Endothelial cell of hepatic sinusoid (primary cell): ENCODE results near the gene OPALIN.

Experiments
- in situ Hi-C: cut with HindIII; loops from 2 replicates; pipeline ENCODE4 v1.10.0; 2017; ENCODE audit warnings: low sequenced_read_pairs

OPALIN gene

GRCh38 chr10:96358851-96359540, at the start of gene OPALIN:
Gene OPALIN, minus strand, starts transcription at chr10:96359002. Its CDS starts 106 bp downstream, at chr10:96358896.
- in situ Hi-C loops: no loop called here

- in situ Hi-C loops: no loop called here
These were observed 49.4 kb upstream of the OPALIN start for GRCh38 chr10:96408201-96408600.

GRCh38 chr10:96407560-96408069, 48.8 kb upstream of the OPALIN start:
- in situ Hi-C loops: no loop called here

- in situ Hi-C loops: no loop called here
These were observed 47.3 kb upstream of the OPALIN start for GRCh38 chr10:96406091-96406490.

- in situ Hi-C loops: no loop called here
These were observed 43.9 kb upstream of the OPALIN start for GRCh38 chr10:96402417-96403305.

- in situ Hi-C loops: no loop called here
These were observed 42.2 kb upstream of the OPALIN start for GRCh38 chr10:96401036-96401435.

- in situ Hi-C loops: no loop called here
These were observed 41.7 kb upstream of the OPALIN start for GRCh38 chr10:96400465-96400864.

GRCh38 chr10:96397902-96398301, 39.1 kb upstream of the OPALIN start:
- in situ Hi-C loops: loop anchor here (5.0 kb wide), 1 partner anchor 99 kb away; no protein-coding TSS in a partner anchor

GRCh38 chr10:96395931-96396877, 37.4 kb upstream of the OPALIN start:
- in situ Hi-C loops: loop anchor here (5.0 kb wide), 1 partner anchor 101 kb away; no protein-coding TSS in a partner anchor

- in situ Hi-C loops: no loop called here
These were observed 31.7 kb upstream of the OPALIN start for GRCh38 chr10:96390460-96390864.

- in situ Hi-C loops: no loop called here
These were observed 31.0 kb upstream of the OPALIN start for GRCh38 chr10:96389785-96390184.

- in situ Hi-C loops: no loop called here
These were observed 28.8 kb upstream of the OPALIN start for GRCh38 chr10:96387601-96388000.

- in situ Hi-C loops: no loop called here
These were observed 28.4 kb upstream of the OPALIN start for GRCh38 chr10:96387161-96387560.

GRCh38 chr10:96384506-96384905, 25.7 kb upstream of the OPALIN start:
- in situ Hi-C loops: no loop called here

- in situ Hi-C loops: no loop called here
These were observed 22.0 kb upstream of the OPALIN start for GRCh38 chr10:96380821-96381220.

GRCh38 chr10:96379758-96380157, 21.0 kb upstream of the OPALIN start:
- in situ Hi-C loops: no loop called here

- in situ Hi-C loops: no loop called here
These were observed 19.9 kb upstream of the OPALIN start for GRCh38 chr10:96378741-96379140.

GRCh38 chr10:96377816-96378294, 19.1 kb upstream of the OPALIN start:
- in situ Hi-C loops: no loop called here

- in situ Hi-C loops: no loop called here
These were observed 17.7 kb upstream of the OPALIN start for GRCh38 chr10:96376483-96376882.
